ENCODE data around the gene COA1. TPM values are rescaled to one million over a fixed set of nuclear protein-coding genes. Genes with fewer than 3 reads are reported as not detected.

COA1 gene
- total and polyA plus RNA-seq, 9 of the 15 experiments (the other 6 are each of a cell fraction or from before 2014, with no cell fraction given): 98.9 to 463 (median 181) TPM

DNA sequence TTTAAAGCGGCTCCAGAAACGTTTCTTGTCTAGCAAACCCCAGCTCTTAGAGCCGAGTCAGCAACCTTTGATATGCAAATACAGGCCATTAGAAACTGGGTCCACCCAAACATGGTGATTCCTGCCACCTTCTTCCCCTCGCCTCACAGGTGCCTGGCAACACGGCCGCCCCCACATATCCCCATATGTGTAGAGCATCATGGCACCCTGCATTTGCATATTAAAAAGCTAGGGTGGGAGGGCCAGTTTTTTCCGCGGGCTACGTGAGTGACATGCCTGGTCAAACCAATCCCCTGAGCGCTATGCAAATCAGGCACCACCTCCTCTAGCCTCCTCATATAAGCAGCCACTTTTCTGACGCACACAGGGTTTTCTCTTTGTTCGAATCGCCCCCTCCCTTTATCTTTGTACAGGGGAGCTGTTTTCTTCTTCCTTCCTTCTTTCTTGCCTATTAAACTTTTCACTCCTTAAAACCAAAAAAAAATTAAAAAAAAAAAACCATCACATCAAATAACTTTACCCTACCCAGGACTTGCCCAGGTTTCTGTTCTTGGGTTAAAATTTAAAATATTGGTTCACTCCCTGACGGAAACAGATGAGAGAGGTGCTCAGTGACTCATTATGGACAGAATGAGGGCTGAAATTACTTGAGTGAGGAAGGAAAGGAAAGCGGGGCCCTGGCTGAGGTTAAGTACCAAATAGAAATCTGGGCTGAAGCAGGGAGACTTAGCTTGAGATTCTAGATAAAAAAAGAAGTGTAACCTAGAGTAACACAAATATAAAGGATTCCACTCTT, 59.8 kb downstream of the COA1 start (continued):
- TF ChIP-seq ESRRB (CRISPR knock-in tag; IDR thresholded peaks at IDR 0.05; ENCODE audit: borderline replicate concordance): no peak
- TF ChIP-seq, protein P1, sequence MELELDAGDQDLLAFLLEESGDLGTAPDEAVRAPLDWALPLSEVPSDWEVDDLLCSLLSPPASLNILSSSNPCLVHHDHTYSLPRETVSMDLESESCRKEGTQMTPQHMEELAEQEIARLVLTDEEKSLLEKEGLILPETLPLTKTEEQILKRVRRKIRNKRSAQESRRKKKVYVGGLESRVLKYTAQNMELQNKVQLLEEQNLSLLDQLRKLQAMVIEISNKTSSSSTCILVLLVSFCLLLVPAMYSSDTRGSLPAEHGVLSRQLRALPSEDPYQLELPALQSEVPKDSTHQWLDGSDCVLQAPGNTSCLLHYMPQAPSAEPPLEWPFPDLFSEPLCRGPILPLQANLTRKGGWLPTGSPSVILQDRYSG (tag; conservative IDR thresholded peaks at IDR 0.05; ENCODE audit: low read depth): no peak
- TF ChIP-seq POLR2AphosphoS5 (IDR thresholded peaks at IDR 0.05; ENCODE audit: control insufficient read depth, insufficient read depth, low read depth, low read length): no peak
- TF ChIP-seq ZNF316 (IDR thresholded peaks at IDR 0.05): peak; percentile 51
- TF ChIP-seq, protein P2, sequence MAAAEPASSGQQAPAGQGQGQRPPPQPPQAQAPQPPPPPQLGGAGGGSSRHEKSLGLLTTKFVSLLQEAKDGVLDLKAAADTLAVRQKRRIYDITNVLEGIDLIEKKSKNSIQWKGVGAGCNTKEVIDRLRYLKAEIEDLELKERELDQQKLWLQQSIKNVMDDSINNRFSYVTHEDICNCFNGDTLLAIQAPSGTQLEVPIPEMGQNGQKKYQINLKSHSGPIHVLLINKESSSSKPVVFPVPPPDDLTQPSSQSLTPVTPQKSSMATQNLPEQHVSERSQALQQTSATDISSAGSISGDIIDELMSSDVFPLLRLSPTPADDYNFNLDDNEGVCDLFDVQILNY (CRISPR knock-in tag; IDR thresholded peaks at IDR 0.05): no peak
- TF ChIP-seq PURB (CRISPR knock-in tag; IDR thresholded peaks at IDR 0.05; ENCODE audit: low read depth): no peak
- TF ChIP-seq RHOXF2B (CRISPR knock-in tag; conservative IDR thresholded peaks at IDR 0.05): no peak
- TF ChIP-seq MAFK (IDR thresholded peaks at IDR 0.05; ENCODE audit: low read length): peak; percentile 31; the same call in 1 of the 2 replicates
- no peak for TF ChIP-seq RBM39 (optimal IDR thresholded peaks at IDR 0.05; ENCODE audit: low read depth, low read length)
- no peak for TF ChIP-seq SRSF3 (IDR thresholded peaks at IDR 0.05; ENCODE audit: insufficient read depth, low read length)
- no peak for TF ChIP-seq HDAC1 (IDR thresholded peaks at IDR 0.05)
- TF ChIP-seq DPF2 (IDR thresholded peaks at IDR 0.05): no peak
- TF ChIP-seq EGR1 (conservative IDR thresholded peaks at IDR 0.05): peak; percentile 43
- TF ChIP-seq, protein P3, sequence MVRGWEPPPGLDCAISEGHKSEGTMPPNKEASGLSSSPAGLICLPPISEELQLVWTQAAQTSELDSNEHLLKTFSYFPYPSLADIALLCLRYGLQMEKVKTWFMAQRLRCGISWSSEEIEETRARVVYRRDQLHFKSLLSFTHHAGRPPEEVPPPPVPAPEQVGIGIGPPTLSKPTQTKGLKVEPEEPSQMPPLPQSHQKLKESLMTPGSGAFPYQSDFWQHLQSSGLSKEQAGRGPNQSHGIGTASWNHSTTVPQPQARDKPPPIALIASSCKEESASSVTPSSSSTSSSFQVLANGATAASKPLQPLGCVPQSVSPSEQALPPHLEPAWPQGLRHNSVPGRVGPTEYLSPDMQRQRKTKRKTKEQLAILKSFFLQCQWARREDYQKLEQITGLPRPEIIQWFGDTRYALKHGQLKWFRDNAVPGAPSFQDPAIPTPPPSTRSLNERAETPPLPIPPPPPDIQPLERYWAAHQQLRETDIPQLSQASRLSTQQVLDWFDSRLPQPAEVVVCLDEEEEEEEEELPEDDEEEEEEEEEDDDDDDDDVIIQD (CRISPR knock-in tag; IDR thresholded peaks at IDR 0.05): no peak
- TF ChIP-seq, protein P4, sequence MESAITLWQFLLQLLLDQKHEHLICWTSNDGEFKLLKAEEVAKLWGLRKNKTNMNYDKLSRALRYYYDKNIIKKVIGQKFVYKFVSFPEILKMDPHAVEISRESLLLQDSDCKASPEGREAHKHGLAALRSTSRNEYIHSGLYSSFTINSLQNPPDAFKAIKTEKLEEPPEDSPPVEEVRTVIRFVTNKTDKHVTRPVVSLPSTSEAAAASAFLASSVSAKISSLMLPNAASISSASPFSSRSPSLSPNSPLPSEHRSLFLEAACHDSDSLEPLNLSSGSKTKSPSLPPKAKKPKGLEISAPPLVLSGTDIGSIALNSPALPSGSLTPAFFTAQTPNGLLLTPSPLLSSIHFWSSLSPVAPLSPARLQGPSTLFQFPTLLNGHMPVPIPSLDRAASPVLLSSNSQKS (CRISPR knock-in tag; IDR thresholded peaks at IDR 0.05): no peak
- TF ChIP-seq, protein P5, sequence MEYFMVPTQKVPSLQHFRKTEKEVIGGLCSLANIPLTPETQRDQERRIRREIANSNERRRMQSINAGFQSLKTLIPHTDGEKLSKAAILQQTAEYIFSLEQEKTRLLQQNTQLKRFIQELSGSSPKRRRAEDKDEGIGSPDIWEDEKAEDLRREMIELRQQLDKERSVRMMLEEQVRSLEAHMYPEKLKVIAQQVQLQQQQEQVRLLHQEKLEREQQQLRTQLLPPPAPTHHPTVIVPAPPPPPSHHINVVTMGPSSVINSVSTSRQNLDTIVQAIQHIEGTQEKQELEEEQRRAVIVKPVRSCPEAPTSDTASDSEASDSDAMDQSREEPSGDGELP (CRISPR knock-in tag; IDR thresholded peaks at IDR 0.05; ENCODE audit: borderline replicate concordance): peak; percentile 36; the same call in 1 of the 2 replicates
- 0 out of 2 replicates have a peak, but pooled peaks have one; percentile 30 for TF ChIP-seq MAFG (tag; conservative IDR thresholded peaks at IDR 0.05)
- no peak for TF ChIP-seq ZNF584 (CRISPR knock-in tag; IDR thresholded peaks at IDR 0.05; ENCODE audit: low read depth)
- TF ChIP-seq PHF8 (IDR thresholded peaks at IDR 0.05; ENCODE audit: borderline replicate concordance, low read length): no peak
- TF ChIP-seq HMGN3 (IDR thresholded peaks at IDR 0.05; ENCODE audit: borderline replicate concordance, extremely low read depth, insufficient read length, low read depth, low read length): no peak
- no peak for TF ChIP-seq CHD1 (IDR thresholded peaks at IDR 0.05; ENCODE audit: low read length)
- TF ChIP-seq ZEB2 (IDR thresholded peaks at IDR 0.05): no peak
- no peak for TF ChIP-seq ATF1 (CRISPR knock-in tag; IDR thresholded peaks at IDR 0.05)
- TF ChIP-seq ATF1 (tag; IDR thresholded peaks at IDR 0.05): no peak
- no peak for TF ChIP-seq SMAD3 (CRISPR knock-in tag; conservative IDR thresholded peaks at IDR 0.05)
